Natural killer cell treated with Interleukin-12 subunit alpha and Interleukin-12 subunit beta and Interleukin-15 and Interleukin-18, amount 100 ng/mL, for 72 hours (primary cell): ENCODE measurements around the gene RBBP7. TPM values are rescaled to one million over a fixed set of nuclear protein-coding genes. Genes with fewer than 3 reads are reported as not detected.

Source experiments
- total RNA-seq, 2 donors: library from RNA; stranded (reverse); gene quantifications; one replicate each; pipeline ENCODE4 v1.2.3, GENCODE V29; 2022

Gene RBBP7
- total RNA-seq, 2 donors from 2014 or later = 131 to 157 TPM

Other genes with a start within 250 kb of the RBBP7 start
- not detected for gene S100G, start 220.2 kb downstream of the RBBP7 start, total RNA-seq
- 1 to 10 TPM; 3.8 to 5.8 TPM for gene CTPS2, start 157.7 kb downstream of the RBBP7 start, total RNA-seq
- 10 to 100 TPM; 12.7 to 22.8 TPM for gene SYAP1, start 150.8 kb downstream of the RBBP7 start, total RNA-seq
- gene TXLNG, start 83.9 kb downstream of the RBBP7 start, total RNA-seq = 10 to 100 TPM; 15.3 to 16.0 TPM
- gene REPS2, start 76.3 kb upstream of the RBBP7 start, total RNA-seq = under 1 TPM in 1 of 2 donors, not detected in 1; 0.20 TPM